Epidermal melanocyte (primary cell): Measurements from ENCODE around the gene MAPK14.

Experiments used
- DNase-seq: peaks from one replicate; pipeline ENCODE4 v3.0.0; 2011; ENCODE audit warnings: low spot score; ENCODE audit not compliant: insufficient read length

Gene MAPK14

GRCh38 chr6:36135053-36135731 lies 107.6 kb downstream of the MAPK14 start:
- no peak for DNase-seq

DNA sequence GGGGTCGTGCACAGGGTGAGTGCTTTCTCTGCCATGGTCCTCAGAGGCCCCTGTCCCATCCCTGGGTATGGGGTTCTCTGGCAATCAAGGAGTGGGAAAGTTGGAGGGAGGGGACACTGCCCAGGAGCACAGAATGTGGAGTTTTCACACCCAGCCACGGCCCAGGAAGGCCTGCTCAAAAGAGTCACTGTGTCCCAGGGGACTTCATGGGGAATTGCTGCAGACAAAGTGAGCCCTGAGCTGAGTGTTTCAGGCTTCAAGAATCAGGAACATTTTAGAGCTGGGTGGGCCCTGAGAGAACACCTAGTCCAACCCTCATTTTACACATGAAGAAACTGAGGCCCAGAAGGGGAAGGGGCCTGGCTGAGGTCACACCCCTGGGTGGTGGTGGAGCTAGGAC lies 108.4 kb downstream of the MAPK14 start:
- no peak for DNase-seq

- no peak for DNase-seq
These were observed 108.9 kb downstream of the MAPK14 start for GRCh38 chr6:36136551-36136950.

- no peak for DNase-seq
These were observed 111.1 kb downstream of the MAPK14 start for GRCh38 chr6:36138667-36139066.

GRCh38 chr6:36139431-36139830 lies 111.8 kb downstream of the MAPK14 start:
- no peak for DNase-seq

GRCh38 chr6:36139991-36140710 lies 112.5 kb downstream of the MAPK14 start:
- DNase-seq, result no peak

DNA sequence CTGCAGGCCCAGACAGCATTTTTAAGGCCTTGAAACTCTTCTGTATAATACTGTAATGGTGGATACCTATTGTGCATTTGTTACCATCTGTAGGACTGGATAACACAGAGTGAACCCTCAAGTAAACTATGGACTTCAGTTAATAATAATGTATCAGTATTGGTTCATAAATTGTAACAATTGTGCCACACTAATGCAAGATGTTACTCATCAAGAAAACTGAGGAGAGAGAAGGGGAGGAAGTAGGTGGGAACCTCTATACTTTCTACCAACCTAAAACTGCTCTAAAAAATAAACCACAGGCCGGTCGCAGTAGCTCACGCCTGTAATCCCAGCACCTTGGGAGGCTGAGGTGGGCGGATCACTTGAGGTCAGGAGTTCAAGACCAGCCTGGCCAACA lies 113.5 kb downstream of the MAPK14 start:
- DNase-seq, result no peak

GRCh38 chr6:36141961-36142360 lies 114.4 kb downstream of the MAPK14 start:
- no peak for DNase-seq

DNA sequence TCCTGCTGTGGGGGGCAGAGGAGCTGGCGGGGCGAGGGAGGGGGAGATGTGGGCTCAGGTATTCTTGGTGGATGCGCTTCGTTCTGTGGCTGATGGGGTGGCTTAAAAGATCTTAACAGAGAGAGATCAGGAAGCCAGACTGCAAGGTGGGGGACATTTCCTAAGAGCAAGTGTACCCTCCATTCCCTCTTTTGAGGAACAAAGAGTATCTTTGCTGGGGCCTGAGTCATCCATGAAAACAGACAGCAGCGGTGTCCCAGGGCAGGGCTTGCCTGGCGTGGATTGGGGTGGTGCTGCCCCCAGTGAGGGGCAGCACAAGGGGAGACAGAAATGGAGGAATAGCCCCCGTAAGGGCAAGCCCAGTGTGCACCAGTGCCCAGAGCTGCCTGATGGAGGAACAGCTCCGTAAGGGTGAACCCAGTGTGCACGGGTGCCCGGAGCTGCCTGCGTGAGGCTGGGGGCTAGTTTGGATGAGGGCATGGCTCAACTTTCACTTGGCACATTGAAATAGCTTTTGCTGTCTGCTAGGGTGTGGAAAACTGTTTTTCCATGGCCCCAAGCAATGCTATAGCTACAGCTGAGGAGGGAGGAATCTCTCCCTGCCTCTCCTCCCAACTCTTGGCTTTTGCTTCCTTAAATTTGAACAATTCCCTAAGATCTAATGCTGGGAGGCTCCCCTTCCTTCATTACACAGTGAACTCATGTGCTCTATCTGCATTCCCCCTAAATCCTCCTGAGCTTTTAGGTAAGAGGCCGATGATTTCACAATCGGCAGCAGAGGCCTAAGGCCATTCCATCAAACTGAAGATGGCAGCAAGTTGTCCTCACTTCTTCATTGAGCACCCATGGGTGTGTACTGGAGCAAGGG lies 115.6 kb downstream of the MAPK14 start:
- DNase-seq, result no peak

DNA sequence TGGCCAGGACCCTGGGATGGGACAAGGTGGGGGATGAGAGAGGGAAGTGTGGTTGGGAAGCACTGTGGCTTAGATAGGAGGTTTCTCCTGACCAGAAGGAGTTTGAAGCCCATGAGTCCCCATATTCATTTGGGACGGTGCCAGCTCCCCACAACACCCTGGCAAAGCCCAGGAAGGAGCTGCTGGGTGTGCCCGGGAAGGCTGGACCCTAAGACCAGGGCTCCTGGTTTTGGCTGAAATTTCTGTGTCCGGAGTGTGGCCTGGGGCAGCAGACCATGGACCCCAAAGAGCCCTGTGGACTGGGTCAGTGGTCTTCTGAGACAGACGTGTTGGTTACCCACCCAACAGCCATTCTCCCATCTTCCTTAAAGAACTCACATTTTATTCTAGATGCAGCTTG lies 117.9 kb downstream of the MAPK14 start:
- DNase-seq, result no peak

DNA sequence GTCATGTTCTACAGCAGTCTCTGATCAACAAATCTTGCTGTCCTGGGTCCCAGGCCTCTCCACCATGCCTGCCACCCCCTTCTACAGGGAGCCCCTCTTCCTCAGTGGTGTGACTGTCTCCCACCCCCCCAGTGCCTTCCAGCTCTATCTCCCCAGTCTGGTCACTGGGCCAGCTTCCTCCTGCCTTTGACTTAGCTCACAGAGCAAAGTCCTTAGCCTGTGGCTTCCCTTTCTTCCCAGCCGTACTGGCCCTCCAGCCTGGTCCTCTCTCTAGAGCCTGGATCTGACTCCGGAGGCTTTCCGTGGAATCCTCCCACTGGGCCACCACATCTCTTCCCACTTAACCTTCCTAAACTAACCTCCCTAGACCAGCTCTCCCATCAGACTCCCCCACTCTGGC lies 119.7 kb downstream of the MAPK14 start:
- DNase-seq, result no peak

- no peak for DNase-seq
These were observed 121.9 kb downstream of the MAPK14 start for GRCh38 chr6:36149476-36149875.

DNA sequence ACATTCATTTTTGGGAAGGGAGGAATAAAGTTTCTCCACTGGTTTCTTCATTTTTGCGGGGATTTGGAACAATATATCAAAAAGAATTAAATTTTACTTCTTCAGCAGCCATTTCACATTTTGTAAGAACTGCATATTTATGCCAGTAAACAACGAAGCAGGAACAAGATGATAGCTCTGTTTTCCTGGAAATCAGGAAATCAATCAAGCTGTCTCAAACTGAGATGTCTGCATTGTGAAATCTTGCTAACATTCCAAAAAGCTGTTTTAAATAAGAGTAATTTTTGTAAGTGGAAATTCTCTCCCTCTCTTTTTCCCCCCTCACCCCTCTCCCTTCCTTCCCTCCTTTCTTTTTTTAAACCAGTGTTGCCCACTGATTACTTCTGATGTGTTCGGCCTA lies 122.7 kb downstream of the MAPK14 start:
- no peak for DNase-seq

- no peak for DNase-seq
These were observed 126.7 kb downstream of the MAPK14 start for GRCh38 chr6:36154286-36154685.

DNA sequence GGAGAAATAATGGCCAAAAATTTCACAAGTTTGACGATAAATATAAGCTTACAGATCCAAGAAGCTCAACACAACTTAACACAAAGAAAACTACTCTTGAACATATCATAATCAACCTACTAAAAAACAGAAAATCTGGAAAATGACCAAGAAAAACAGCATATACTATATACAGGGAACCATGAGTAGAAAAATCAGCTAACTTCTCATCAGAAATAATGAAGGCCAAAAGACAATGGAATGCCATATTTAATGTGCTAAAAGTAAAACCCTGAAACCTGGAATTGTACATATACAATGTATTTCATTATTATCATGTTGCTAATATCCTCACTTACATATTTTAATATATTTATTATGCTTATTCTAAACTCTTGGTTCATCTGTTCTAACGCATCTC lies 128.1 kb downstream of the MAPK14 start:
- no peak for DNase-seq

GRCh38 chr6:36160147-36160760 lies 132.6 kb downstream of the MAPK14 start:
- no peak for DNase-seq
